C4-2B (cell line): ENCODE data around the gene SDCBP2.

Source experiments
- ZFX ChIP-seq: fragments of 450-650 bp; IDR thresholded peaks from 2 replicates; pipeline ENCODE4 v1.6.1; 2017
- TF ChIP-seq, protein P1 (sequence below): fragments of 450-650 bp; conservative IDR thresholded peaks from 2 replicates; pipeline ENCODE4 v1.5.1; 2017; ENCODE audit warnings: mild to moderate bottlenecking

DNA sequence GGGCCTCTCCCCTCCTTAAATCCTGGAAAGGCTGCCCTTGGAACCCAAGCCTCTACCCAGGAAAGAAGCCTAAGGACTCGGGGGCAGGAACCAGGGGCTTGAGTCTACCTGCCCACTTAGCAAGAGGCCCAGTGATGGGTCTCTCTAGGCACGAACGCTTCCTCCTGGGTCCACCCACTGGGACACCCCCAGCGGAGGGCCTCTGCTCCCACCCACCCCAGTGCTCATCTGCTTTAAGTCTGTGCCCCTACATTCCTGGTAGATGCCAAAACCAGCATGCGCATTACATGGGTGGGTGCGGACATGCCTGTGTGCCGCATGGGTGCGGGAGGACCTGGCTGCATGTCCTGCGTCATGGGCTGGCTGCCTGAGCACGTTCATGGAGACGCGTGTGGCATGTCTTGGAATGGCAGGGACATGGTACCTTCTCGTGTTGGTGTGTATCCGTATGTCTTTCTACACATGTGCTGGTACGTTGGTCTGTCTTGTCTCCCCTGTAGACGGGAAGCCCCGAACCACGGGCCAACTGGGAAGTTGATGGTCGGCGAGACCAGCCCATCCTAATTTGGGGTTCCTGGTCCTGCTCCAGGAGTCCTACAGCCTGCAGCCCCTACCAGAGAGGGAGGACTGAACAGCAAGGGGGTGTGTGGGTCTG, 33.5 kb downstream of the SDCBP2 start:
- TF ChIP-seq, protein P1, sequence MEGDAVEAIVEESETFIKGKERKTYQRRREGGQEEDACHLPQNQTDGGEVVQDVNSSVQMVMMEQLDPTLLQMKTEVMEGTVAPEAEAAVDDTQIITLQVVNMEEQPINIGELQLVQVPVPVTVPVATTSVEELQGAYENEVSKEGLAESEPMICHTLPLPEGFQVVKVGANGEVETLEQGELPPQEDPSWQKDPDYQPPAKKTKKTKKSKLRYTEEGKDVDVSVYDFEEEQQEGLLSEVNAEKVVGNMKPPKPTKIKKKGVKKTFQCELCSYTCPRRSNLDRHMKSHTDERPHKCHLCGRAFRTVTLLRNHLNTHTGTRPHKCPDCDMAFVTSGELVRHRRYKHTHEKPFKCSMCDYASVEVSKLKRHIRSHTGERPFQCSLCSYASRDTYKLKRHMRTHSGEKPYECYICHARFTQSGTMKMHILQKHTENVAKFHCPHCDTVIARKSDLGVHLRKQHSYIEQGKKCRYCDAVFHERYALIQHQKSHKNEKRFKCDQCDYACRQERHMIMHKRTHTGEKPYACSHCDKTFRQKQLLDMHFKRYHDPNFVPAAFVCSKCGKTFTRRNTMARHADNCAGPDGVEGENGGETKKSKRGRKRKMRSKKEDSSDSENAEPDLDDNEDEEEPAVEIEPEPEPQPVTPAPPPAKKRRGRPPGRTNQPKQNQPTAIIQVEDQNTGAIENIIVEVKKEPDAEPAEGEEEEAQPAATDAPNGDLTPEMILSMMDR = no peak
- TF ChIP-seq ZFX = no peak
